Measurements from ENCODE around the gene TPSAB1.
A peak's percentile ranks its signal among the peaks of the same experiment; 100 is the strongest.
"Not testable (repeated sequence)": the region's sequence is repeated elsewhere in the genome, so short reads cannot be mapped to it uniquely, and the experiment has no call there.

The TPSAB1 gene

DNA sequence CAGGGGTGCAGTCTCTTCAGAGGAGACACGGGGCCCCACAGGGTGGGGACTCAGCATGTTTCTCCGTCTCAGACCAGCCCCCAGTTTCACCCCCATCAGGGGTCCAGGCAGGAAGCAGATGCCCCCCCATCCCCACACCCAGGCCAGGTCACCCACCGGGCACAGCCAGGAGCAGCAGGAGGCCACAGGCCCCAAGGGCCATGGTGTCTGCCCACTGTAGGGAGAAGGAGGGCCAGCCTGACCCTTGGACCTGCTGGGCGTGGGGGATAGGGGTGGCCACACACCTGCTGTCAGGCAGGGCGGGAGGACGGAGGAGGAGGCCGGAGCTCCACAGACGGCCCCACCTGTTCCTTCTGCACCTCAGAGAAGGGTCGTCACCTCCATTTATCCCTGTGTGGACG lies 15.5 kb upstream of the TPSAB1 start, which contains the start of gene TPSG1:
Gene TPSG1 (minus strand): TSS at position 218 of the 401 bp plus-strand sequence. CDS start 16 bp downstream, at position 202.
- no peak for DNase-seq

DNA sequence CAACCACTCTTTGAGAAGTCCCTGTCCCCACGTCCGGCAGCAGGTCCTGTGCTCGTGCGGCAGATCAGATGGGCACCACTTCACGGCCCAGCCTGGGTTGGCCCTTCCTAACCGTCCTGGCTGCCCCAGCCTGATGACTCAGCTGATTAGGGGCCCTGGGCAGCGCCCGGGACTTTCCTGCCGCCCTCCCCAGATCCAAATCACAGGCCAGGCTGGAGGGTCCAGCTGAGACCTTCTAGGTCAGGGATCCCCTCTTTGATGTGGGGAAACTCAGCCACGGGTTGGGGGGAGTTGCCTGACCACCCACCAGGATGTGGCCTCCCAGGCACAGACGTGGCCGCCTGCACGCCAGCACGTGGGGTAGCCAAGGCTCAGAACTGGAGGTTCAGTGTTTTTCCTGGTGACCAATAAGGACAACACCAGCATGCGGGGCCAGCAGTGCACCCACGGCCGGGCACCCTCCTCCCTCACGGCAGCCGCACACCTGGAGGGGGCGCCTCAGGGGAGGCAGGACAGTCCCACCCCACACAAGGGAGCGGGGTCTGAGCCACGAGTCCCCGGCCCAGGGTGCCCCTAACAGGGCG lies 14.7 kb upstream of the TPSAB1 start:
- DNase-seq = not testable (repeated sequence)

DNA sequence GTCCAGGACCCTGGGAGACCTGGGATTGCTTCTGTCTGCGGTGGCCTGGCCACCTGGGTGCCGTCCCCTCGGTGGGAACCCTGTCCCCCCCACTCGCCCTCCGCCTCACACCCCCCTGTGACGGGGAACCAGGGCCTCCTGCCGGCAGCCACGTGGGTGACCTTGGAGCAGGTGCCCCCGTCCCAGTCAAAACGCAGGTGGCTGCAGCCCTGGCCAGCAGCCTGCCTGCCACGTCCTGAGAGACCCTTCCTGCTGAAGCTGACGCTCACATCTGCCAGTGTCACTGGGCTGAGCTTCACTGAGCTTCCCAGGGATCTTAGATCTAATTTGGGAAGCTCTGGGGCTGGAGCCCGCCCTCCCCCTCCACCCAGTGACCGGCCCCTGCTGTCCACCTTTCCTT lies 13.8 kb upstream of the TPSAB1 start:
- DNase-seq = not testable (repeated sequence)

DNA sequence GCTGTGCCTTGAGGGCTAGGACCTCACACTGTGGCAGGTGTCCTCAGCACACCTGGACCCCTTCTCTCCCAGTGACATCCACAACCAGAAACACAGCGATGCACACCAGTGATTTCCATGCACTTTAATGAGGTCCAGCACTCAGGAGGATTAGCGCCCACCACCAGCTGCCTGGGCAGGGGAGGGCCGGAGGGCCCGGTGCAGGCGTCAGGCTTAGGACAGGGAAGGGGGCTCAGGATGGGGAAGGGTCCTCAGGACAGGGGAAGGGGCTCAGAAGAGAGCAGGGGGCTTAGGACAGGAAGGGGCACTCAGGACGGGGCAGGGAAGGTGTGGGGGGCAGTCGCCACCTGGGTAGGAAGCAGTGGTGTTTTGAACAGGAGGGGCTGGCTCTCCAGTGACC lies 12.3 kb upstream of the TPSAB1 start:
- DNase-seq = not testable (repeated sequence)

DNA sequence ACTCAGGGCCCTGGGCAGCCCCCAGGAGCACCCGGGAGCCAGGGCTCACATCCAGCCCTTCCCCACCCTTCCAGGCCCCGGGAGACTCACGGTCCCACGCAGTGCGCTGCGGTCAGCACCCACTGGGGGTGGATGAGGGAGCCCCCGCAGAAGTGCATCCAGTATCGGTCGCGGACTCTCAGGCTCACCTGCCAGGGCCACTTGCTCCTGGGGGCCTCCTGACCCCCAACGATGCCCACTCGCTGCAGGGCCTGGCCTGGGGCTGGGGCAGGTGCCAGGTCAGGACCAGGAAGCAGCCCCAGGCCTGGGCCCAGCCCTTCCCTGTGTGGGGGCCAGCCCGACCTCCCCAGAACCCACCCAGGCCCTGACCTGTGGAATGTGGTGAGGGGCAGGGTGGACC lies 11.0 kb upstream of the TPSAB1 start:
- DNase-seq = not testable (repeated sequence)

DNA sequence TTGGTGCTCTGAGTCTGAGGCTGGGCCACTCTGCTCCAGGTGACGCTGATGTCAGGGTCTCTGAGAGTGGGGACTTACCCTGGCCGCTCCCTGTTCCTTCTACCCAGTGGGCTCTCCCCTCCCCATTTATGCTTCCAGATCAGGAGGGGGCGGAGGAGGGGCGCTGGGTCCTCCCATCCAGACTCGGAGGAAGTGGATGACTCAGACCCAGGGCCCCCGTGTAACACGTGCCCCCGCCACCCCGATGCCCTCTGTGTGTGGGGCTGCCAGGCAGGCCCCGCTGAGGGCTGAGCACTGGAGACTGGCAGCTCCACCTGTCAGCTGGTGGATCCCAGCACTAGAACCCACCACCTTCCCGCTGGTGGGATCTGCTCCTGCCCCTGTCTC lies 10.4 kb upstream of the TPSAB1 start, which contains the start of gene TPSB2:
Gene TPSB2 (minus strand): TSS at position 101 of the 387 bp plus-strand sequence. CDS start 233 bp downstream, outside the sequence.
- DNase-seq = not testable (repeated sequence)

DNA sequence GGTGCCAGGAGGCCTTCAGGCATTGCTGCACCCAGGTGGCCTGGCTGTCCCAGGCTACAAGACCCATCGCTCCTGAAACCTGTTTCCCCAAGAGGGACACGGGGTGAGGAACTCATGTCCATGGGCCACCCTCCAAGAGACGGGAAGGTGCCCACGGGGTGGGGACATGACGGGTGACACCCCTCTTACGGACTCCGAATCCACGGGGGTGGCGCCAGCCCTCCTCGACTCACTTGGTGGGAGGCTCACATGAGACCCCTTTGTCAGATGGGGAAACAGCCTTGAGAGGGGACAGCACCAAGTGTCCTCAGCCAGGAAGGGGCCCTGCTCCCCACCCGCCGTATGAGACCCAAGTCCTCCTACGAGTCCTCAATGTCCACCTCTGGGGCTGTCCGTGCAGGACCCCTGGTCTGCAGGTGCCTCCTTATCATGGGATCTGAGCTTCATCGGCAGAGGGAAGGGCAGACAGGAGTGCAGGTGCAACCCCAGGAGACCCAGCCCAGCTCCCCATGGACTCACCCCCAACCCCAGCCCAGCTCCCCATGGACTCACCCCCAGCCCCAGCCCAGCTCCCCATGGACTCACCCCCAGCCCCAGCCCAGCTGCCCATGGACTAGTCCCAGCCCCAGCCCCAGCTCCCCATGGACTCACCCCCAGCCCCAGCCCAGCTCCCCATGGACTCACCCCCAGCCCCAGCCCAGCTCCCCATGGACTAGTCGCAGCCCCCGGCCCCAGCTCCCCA lies 9.9 kb upstream of the TPSAB1 start:
- not testable (repeated sequence) for DNase-seq

DNA sequence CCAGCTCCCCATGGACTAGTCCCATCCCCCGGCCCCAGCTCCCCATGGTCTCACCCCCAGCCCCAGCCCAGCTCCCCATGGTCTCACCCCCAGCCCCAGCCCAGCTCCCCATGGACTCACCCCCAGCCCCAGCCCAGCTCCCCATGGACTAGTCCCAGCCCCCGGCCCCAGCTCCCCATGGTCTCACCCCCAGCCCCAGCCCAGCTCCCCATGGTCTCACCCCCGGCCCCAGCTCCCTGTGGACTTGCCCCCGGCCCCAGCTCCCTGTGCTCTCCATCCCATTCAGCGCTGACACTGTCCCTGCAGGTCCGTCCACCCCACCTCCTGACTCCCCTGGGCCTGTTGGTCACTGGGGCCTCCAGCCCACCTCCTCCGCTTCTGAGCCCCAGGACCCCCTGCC lies 9.2 kb upstream of the TPSAB1 start:
- not testable (repeated sequence) for DNase-seq

DNA sequence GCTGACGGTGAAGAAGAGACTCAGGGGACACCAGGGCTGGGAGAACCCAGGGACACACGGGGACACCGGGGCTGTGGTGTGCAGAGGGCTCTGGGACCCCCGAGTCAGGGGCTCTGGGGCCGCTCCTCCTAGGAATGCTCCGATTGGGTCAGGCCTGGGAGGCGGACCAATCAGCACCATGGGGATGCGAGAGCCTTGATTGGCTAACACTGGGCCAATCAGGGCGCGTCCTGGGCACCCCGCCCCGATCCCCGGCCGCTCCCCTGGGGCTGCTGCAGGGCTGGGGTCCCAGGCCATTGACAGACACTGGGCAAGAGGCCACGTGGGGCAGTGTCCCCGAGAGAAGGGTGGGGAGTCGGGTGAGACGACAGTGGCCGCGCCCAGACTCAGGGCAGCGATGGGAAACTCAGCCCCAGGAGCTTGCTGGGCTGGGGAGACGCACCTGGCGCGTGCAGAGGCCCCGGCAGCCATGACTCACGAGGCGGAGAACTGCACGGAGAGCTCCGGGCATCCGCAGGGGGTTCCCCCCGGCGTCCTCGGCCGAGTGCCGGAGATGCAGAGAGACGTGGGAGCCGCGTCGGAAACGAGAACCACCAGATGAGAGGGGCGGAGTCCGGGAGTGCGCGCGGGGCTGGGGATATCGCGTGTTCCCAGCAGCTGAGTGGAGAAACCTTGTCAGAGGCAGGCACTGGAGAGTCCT lies 8.3 kb upstream of the TPSAB1 start:
- DNase-seq = not testable (repeated sequence)

DNA sequence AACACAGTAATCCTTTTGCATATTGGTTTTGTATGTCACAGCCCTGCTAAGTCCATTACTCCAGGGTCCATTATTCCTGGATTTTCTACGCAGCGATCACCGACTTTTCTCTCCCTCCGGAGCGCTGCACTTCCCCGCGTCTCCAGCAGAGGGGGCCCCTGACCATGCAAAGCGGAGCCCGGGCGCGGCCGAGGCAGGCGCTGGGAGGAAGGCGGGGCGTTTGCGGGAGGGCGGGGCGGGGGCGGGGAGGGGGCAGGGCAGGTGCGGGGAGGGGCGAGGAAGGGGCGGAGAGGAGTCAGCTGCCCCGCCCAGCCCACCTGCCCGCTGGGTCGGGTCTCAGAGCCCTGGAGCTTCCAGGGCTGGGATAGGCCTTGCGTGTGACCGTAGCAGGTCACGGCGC lies 3.8 kb upstream of the TPSAB1 start:
- DNase-seq = not testable (repeated sequence)

DNA sequence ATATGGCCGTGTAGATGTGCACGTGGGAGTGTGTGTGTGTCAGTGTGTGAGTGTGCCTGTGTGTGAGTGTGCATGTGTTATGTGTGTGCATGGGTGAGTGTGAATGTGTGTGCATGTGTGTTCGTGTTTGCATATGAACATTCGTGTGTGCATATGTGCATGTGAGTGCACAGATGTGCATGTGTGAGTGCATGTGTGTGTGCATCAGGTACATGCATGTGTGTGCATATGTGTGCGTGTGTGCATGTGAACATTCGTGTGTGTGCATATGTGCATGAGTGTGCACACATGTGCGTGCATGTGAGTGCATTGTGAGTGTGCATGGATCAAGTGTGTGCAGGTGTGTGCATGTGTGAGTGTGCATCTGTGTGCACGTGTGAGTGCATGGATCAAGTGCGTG lies 2.5 kb upstream of the TPSAB1 start:
- DNase-seq = no peak

DNA sequence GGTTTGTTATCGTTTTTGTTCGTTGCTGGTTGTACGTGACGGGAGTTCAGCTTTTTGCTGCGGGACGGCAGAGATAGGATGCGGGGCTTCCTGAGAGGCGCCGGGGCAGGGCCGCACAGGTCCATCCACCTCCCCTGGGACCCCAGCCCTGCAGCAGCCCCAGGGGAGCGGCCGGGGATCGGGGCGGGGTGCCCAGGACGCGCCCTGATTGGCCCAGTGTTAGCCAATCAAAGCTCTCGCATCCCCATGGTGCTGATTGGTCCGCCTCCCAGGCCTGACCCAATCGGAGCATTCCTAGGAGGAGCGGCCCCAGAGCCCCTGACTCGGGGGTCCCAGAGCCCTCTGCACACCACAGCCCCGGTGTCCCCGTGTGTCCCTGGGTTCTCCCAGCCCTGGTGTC lies 1.6 kb upstream of the TPSAB1 start:
- not testable (repeated sequence) for DNase-seq

DNA sequence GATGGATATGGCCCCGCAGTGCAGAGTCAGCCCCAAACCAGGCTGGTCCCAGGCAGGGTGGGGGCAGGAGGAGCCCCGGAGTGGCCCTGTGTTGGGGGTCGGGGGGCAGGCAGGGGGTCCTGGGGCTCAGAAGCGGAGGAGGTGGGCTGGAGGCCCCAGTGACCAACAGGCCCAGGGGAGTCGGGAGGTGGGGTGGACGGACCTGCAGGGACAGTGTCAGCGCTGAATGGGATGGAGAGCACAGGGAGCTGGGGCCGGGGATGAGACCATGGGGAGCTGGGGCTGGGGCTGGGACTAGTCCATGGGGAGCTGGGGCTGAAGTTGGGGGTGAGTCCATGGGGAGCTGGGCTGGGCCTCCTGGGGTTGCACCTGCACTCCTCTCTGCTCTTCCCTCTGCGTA lies 930 bp upstream of the TPSAB1 start:
- DNase-seq = not testable (repeated sequence)

DNA sequence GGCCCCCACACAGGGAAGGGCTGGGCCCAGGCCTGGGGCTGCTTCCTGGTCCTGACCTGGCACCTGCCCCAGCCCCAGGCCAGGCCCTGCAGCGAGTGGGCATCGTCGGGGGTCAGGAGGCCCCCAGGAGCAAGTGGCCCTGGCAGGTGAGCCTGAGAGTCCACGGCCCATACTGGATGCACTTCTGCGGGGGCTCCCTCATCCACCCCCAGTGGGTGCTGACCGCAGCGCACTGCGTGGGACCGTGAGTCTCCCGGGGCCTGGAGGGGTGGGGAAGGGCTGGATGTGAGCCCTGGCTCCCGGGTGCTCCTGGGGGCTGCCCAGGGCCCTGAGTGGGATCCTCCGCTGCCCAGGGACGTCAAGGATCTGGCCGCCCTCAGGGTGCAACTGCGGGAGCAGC lies 576 bp downstream of the TPSAB1 start:
- not testable (repeated sequence) for DNase-seq

DNA sequence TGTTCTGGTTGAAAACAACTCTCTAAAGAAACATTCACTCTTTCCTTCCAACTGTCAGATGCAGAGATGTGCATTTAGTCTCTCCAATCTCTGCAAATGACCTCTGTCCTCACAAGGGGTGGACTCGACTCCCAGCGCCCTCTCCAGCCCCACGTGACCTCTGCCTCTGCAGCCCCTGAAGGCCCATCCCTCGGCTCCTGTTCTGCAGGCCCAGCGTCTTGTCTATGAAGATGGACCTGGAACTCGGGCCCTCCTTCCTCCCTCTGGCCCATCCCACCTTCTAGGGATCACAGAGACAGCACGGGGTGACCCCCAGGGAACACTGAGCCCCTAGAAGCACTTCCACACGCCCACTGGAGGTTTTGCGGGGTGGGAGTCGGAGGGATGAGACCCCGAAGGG lies 2.9 kb downstream of the TPSAB1 start:
- DNase-seq = not testable (repeated sequence)

DNA sequence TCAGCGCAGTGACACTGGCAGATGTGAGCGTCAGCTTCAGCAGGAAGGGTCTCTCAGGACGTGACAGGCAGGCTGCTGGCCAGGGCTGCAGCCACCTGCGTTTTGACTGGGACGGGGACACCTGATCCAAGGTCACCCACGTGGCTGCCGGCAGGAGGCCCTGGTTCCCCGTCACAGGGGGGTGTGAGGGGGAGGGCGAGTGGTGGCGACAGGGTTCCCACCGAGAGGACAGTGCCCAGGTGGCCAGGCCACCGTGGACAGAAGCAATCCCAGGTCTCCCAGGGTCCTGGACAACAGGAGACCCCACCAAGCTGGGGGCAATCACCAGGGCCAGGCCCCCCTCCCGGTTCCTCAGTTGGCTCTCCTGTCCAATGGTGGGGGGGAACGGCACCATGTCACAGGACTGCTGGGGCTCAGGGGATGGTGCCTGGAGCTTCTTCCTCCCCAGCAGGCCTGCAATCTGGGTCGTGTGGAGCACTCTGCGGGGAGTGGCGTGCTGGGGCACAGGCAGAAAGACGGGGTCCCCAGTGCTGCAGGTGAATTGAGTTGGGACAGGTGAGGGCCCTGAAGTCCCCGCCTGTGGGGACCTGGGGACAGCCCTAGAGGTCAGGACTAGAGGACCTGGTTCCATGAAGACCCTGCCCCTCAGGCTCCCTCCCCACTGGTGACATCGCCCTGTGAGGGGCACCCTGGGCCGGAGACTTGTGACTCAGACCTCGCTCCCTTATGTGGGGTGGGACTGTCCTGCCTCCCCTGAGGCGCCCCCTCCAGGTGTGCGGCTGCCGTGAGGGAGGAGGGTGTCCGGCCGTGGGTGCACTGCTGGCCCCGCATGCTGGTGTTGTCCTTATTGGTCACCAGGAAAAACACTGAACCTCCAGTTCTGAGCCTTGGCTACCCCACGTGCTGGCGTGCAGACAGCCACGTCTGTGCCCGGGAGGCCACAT lies 3.7 kb downstream of the TPSAB1 start:
- not testable (repeated sequence) for DNase-seq

DNA sequence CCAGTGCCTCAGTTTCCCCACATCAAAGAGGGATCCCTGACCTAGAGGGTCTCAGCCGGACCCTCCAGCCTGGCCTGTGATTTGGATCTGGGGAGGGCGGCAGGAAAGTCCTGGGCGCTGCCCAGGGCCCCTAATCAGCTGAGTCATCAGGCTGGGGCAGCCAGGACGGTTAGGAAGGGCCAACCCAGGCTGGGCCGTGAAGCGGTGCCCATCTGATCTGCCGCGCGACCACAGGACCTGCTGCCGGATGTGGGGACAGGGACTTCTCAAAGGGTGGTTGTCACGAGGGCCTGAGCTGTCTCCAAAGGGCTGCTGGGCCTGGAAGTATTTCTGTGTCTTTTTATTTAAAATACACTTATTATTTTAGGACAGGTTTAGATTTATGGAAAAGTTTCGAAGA lies 4.4 kb downstream of the TPSAB1 start:
- DNase-seq = peak; percentile 51

DNA sequence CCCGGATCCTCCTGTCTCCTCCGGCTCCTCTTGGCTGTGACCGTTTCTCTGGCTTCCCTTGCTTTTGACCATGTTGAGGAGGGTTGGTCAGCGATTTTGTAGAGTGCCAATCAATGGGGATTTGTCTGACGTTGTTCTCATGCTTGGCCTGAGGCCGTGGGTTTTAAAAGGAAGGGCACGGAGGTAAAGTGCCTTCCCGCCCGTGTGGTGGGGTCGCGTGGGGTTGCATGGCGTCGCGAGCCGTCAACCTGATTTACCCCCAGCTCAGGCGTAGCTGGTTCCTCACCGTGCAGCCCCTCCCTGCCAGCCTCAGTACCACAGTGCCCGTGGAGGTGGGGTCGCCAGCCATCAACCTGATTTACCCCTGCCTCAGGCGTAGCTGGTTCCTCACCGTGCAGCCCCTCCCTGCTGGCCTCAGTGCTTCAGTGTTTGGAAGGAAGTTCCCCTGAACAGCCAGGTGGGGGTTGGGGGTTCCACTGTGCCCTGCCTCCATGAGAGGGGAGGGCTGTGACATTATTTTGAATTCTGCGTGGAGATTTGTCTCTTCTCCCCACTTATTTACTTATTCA lies 5.0 kb downstream of the TPSAB1 start:
- no peak for DNase-seq

DNA sequence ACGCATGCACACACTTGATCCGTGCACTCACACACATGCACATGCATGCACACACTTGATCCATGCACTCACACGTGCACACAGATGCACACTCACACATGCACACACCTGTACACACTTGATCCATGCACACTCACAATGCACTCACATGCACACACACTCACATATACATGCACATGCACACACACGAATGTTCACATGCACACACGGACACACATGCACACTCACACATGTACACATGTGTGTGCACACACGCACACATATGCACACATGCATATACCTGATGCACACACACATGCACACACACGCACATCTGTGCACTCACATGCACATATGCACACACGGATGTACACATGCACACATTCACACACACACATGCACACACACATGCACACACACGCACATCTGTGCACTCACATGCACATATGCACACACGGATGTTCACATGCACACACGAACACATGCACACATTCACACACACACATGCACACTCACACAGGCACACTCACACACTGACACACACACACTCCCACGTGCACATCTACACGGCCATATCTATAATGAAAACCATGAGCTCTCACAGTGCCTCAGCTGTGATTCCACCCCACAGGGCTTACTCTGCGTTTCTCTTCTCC lies 7.5 kb downstream of the TPSAB1 start:
- DNase-seq = not testable (repeated sequence)

DNA sequence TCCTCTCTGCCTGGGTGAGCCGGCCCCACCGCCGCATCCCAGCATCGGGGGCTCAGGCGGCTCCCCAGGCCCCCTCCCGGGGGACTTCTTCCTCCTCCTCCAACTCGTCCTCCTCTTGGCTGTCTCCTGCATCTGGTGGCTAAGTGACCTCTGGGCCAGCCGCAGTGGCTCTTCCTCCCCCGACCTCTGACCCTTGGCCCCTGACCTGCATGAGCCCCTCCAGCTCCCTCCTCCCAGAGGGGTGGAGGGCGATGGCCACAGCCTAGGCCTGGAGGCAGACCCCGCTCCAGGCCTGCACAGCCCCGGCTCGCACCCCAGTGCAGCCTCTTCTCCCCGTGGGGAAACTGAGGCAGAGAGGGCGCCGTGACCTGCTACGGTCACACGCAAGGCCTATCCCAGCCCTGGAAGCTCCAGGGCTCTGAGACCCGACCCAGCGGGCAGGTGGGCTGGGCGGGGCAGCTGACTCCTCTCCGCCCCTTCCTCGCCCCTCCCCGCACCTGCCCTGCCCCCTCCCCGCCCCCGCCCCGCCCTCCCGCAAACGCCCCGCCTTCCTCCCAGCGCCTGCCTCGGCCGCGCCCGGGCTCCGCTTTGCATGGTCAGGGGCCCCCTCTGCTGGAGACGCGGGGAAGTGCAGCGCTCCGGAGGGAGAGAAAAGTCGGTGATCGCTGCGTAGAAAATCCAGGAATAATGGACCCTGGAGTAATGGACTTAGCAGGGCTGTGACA lies 8.7 kb downstream of the TPSAB1 start:
- DNase-seq = not testable (repeated sequence)

Measured in CD4-positive, alpha-beta T cell treated with Interleukin-15 for 1 hour (primary cell).